Bone marrow (tissue), 2 donors: ENCODE data around the gene TMEM147.

ENCODE experiments used
- DNase-seq, 2 donors: peaks; one replicate each; lab custom pipeline; 2025; lab: John Stamatoyannopoulos, UW

Gene TMEM147

GRCh38 chr19:35546532-35546931 lies 1.1 kb downstream of the TMEM147 start:
- DNase-seq: no peak

- DNase-seq: peak; percentile 8 to 46
These were observed 3.9 kb downstream of the TMEM147 start for GRCh38 chr19:35549174-35549788.

GRCh38 chr19:35549879-35550523 lies 4.6 kb downstream of the TMEM147 start:
- no peak for DNase-seq

DNA sequence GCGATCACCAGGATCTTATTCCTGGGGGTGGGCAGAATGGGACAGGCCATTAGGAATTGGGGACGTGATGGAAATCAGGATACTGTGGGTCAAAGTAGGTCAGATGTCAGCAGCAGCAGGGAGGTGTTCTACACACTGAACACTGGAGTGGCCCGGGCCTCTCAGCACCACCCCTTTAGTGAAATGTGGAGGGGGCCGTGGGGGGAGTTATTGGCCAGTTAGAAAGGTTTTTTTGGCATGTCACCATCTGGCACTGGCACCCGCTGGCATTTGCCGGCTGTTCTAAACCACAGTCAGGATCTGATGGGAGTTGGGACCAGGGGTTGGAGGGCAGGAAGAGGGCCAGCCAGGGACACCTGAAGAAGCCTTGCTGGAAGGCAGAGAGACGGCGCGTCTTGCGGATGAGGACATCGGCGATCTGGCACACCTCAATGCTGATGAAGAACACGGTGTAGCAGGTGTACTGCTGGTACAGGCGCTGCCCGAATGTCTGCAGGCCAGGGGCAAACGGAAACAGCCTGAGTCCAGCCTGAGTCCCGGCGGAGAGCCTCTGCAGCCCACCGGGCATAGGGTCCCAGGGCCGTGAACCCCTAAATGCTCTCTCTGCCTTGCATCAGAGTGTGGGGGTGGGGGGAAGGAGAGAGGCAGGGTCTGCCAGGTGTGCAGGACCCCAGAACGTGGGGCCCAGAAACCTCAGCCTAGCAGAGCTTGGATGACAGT lies 5.8 kb downstream of the TMEM147 start:
- no peak for DNase-seq

GRCh38 chr19:35552534-35553384 lies 7.3 kb downstream of the TMEM147 start:
- no peak for DNase-seq

GRCh38 chr19:35553385-35554000 lies 8.1 kb downstream of the TMEM147 start:
- no peak for DNase-seq

DNA sequence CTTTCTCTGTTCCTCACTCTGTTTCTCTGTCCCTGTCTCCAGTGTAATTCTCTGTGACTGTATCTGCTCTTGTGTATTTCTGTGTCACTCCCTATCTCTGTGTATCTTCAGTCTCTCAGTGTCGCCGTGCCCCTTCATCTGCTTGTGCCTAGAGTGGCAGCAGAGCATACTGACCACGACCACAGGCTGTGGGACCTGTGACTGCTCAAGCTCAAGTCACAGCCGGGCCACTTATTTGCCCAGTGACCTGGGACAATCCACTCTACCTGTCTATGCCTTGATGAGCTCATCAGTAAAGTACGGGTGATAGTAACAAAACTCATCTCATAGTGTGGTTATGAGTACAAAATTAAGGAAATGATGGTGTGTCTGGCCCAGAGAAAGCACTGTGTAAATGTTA lies 8.7 kb downstream of the TMEM147 start:
- no peak for DNase-seq

GRCh38 chr19:35555301-35556005 lies 10.0 kb downstream of the TMEM147 start:
- DNase-seq: no peak

DNA sequence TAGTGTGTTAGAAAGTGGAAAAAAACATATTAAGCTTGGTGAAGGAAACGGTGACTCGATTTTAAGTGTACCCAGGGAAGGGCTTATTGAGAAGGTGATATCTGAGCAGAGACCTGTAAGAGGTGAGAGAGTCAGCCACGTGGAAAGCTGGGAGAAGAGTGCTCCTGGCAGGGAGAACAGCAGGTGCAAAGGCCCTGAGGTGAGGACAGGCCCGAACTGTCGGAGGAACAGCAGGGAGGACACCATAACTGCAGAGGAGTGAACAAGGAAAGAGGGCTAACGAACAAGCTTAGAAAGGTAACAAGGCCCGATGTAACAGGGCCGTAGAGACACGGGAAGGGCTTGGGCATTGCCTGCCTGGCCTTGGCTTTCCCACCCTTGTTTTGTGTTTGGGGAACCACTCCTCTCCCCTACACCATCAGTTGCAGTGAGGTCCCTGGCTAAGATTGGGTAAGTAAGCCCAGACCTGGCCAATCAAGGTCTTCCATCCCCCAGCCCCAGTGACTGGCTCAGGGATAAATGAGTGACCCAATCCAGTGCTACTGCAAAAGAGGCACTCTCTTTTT lies 10.7 kb downstream of the TMEM147 start:
- DNase-seq: no peak

DNA sequence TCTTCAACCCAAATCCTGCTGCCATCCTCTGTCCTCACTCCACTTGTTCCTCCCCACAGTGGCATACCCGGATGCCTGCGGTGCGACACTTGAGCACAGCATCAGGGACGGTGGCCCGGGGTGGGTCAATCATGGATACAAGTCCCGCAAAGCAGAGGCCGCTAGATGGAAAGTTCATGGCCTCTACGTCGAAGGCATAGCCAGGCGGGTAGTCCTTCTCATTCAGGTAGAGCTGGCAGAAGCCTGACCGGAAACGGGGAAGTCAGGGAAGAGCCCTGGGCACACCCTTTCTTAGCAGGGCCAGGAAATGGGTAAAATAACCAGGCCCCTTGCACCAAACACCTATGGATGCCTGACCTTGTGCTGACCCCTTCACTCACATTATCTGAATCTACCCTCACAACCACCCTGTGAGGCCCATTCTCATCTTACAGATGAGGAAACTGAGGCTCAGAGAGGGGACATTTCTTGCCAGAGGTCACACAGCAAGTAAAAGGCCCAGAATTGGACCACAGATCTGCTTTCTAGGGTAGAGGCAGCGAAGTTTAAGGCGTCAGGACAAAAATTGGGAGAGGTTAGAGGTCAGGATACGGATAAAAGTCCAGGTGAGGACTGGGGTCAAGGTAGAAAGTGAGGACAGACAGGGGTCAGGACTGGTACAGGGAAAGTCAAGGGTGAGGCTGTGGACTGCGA lies 11.6 kb downstream of the TMEM147 start:
- no peak for DNase-seq

- DNase-seq: peak in 1 of 2 donors; percentile 19
These were observed 12.3 kb downstream of the TMEM147 start for GRCh38 chr19:35557539-35558399.

DNA sequence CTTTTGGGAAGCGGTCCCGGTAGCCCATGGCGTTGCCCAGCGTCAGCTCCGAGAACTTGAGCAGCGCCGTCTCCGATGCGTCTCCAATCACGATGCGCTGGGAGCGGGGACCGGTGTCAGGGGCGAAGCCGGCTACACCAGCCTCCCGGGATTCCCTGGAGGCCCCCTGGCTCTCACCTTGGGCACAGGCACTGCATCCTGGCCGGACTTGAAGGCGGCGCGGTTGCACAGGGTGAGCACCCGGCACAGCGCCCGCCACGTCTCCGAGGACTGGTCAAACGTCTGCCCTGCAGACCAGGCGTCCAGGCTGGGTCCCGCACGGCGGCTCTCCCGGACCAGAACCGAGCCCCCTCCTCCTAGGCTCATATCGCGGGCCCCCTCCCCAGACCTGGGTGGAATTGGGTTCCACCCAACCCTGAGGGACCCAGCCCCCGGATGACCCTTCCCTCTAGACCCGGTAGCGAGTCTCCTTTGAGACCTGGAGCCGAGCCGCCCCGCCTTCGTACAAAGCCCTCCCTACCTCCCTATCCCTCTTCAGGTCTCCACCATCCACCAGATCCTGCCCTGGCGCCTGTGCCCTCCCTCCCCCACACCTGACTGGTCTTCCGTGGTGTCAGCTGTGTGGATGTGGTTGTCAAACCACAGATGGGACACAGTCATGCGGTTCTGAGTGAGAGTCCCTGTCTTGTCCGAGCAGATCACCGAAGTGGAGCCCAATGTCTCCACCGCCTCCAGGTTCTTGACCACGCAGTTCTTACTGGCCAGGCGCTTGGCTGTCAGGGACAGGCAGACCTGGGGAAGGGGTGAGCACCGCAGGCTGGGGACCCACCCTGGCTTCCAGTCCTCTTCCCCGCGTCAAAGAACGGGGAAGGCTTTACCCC lies 13.2 kb downstream of the TMEM147 start:
- no peak for DNase-seq

- DNase-seq: no peak
These were observed 13.8 kb downstream of the TMEM147 start for GRCh38 chr19:35559281-35559659.

- no peak for DNase-seq
These were observed 14.4 kb downstream of the TMEM147 start for GRCh38 chr19:35559781-35560180.

DNA sequence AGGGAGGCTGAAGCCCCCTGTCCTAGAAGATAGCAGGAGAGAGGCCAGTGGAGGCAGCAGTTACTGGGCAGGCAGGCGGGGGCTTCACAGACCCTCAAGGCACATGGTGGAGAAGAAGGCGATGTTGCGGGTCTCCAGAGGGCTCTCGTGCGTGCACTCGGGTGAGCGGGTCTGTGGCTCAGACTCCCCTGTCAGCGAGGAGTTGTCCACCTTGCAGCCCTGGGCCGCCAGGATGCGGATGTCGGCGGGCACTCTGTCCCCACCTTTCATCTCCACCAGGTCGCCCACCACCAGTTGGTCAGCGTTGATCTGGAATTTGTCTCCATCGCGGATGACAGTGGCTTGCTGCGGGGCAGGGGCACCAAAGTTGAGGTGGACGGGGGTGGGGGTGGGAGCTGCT lies 14.8 kb downstream of the TMEM147 start:
- DNase-seq: no peak

DNA sequence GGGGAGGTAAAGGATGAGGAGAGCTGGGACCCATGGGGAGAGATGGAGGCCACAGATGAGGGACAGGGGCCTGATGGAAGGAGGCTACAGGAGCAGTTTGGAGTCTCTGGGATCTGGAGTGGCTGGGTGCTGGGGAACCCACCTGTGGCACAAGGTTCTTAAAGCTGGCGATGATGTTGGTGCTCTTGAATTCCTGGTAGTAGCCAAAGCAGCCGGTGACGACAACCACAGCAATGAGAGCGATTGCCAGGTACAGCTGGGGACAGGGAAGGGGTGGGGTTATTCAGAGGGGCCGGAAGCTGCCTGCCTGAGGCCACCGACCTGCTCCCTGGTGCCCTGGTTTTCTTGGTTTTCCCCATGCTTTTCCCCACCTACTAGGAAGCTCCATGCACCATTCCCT lies 15.3 kb downstream of the TMEM147 start:
- no peak for DNase-seq

GRCh38 chr19:35561436-35561835 lies 16.0 kb downstream of the TMEM147 start:
- no peak for DNase-seq

DNA sequence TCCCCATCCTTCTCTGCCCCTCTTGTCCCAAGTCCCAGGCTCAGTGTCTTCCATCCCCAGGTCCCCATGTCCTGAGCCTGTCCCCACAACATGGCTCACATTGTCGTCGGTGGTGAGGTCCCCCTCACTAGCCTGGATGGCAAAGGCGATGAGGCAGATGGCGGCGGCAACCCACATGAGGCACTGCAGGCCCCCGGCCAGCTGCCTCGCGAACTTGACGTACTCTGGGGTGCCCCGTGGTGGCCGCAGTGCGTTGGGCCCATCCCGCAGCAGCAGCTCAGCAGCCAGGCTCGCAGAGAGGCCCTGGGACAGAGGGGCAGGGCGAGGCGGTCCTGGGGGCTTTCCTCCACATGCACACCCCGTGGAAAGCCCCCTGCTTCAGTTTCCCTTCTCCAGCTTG lies 16.9 kb downstream of the TMEM147 start:
- DNase-seq: no peak
